Measurements from ENCODE around the gene EFNA1.

The EFNA1 gene

GRCh38 chr1:155169541-155169940 lies 41.9 kb downstream of the EFNA1 start:
- no peak overlapping the region for H3K4me3 ChIP-seq (ENCODE audit: low read length)
- no peak overlapping the region for H3K4me2 ChIP-seq (ENCODE audit: low read depth, low read length)
- no peak for DNase-seq
- no peaks in the 10 kb centered on the region for H4K20me1 ChIP-seq (ENCODE audit: insufficient read depth, low read length)
- TF ChIP-seq CTCF (IDR thresholded peaks at IDR 0.05; ENCODE audit: low read length) (no peak), EZH2 (optimal IDR thresholded peaks at IDR 0.05; ENCODE audit: low read depth, low read length) (no peak), EZH2phosphoT487 (IDR thresholded peaks at IDR 0.05; ENCODE audit: low read length) (no peak)
- H3K27me3 ChIP-seq (replicated peaks; ENCODE audit: insufficient read depth, low read length): peaks cover 9% of the 10 kb centered on the region
- no peaks in the 10 kb centered on the region for H3K9me3 ChIP-seq (replicated peaks; ENCODE audit: insufficient read depth, low read length)
- no peaks in the 10 kb centered on the region for H3K9me2 ChIP-seq (replicated peaks; ENCODE audit: insufficient read depth, low read length)
- peaks cover 24% of the 10 kb centered on the region for H3K4me1 ChIP-seq (ENCODE audit: low read length)
- H2AFZ ChIP-seq (ENCODE audit: low read length): no peak overlapping the region
- no peak overlapping the region for H3K27ac ChIP-seq (ENCODE audit: low read length)
- H3K9ac ChIP-seq (ENCODE audit: low read length): no peak overlapping the region
- H3F3A ChIP-seq (ENCODE audit: insufficient read depth, low read length): 0 out of 2 replicates have a peak, but pooled peaks cover 5% of the 10 kb centered on the region
- H3K79me2 ChIP-seq (ENCODE audit: low read length): peaks cover 18% of the 10 kb centered on the region
- no peaks in the 10 kb centered on the region for H3K36me3 ChIP-seq (replicated peaks; ENCODE audit: insufficient read depth, low read length)

GRCh38 chr1:155170101-155170785 lies 42.6 kb downstream of the EFNA1 start:
- H3K36me3 ChIP-seq (replicated peaks; ENCODE audit: insufficient read depth, low read length): no peaks in the 10 kb centered on the region
- no peak for TF ChIP-seq EZH2phosphoT487 (IDR thresholded peaks at IDR 0.05; ENCODE audit: low read length)
- no peak for TF ChIP-seq EZH2 (optimal IDR thresholded peaks at IDR 0.05; ENCODE audit: low read depth, low read length)
- TF ChIP-seq CTCF (IDR thresholded peaks at IDR 0.05; ENCODE audit: low read length): no peak
- no peak overlapping the region for H3K27ac ChIP-seq (ENCODE audit: low read length)
- H2AFZ ChIP-seq (ENCODE audit: low read length): no peak overlapping the region
- no peaks in the 10 kb centered on the region for H3K9me2 ChIP-seq (replicated peaks; ENCODE audit: insufficient read depth, low read length)
- peaks cover 24% of the 10 kb centered on the region for H3K4me1 ChIP-seq (ENCODE audit: low read length)
- H4K20me1 ChIP-seq (ENCODE audit: insufficient read depth, low read length): no peaks in the 10 kb centered on the region
- no peak overlapping the region for H3K4me2 ChIP-seq (ENCODE audit: low read depth, low read length)
- no peak overlapping the region for H3K4me3 ChIP-seq (ENCODE audit: low read length)
- 0 out of 2 replicates have a peak, but pooled peaks cover 5% of the 10 kb centered on the region for H3F3A ChIP-seq (ENCODE audit: insufficient read depth, low read length)
- no peaks in the 10 kb centered on the region for H3K9me3 ChIP-seq (replicated peaks; ENCODE audit: insufficient read depth, low read length)
- H3K79me2 ChIP-seq (ENCODE audit: low read length): peaks cover 18% of the 10 kb centered on the region
- DNase-seq: no peak
- H3K9ac ChIP-seq (ENCODE audit: low read length): no peak overlapping the region
- peaks cover 16% of the 10 kb centered on the region for H3K27me3 ChIP-seq (replicated peaks; ENCODE audit: insufficient read depth, low read length)

- no peaks in the 10 kb centered on the region for H3K9me3 ChIP-seq (replicated peaks; ENCODE audit: insufficient read depth, low read length)
- H3K4me1 ChIP-seq (ENCODE audit: low read length): peaks cover 24% of the 10 kb centered on the region
- no peaks in the 10 kb centered on the region for H4K20me1 ChIP-seq (ENCODE audit: insufficient read depth, low read length)
- H3K4me3 ChIP-seq (ENCODE audit: low read length): no peak overlapping the region
- H3K36me3 ChIP-seq (replicated peaks; ENCODE audit: insufficient read depth, low read length): no peaks in the 10 kb centered on the region
- no peak overlapping the region for H3K4me2 ChIP-seq (ENCODE audit: low read depth, low read length)
- H3K9me2 ChIP-seq (replicated peaks; ENCODE audit: insufficient read depth, low read length): no peaks in the 10 kb centered on the region
- H3F3A ChIP-seq (ENCODE audit: insufficient read depth, low read length): 0 out of 2 replicates have a peak, but pooled peaks cover 5% of the 10 kb centered on the region
- no peak overlapping the region for H3K9ac ChIP-seq (ENCODE audit: low read length)
- H3K27ac ChIP-seq (ENCODE audit: low read length): no peak overlapping the region
- H2AFZ ChIP-seq (ENCODE audit: low read length): no peak overlapping the region
- H3K27me3 ChIP-seq (replicated peaks; ENCODE audit: insufficient read depth, low read length): peaks cover 22% of the 10 kb centered on the region
- no peak for DNase-seq
- TF ChIP-seq EZH2phosphoT487 (IDR thresholded peaks at IDR 0.05; ENCODE audit: low read length) (no peak), CTCF (IDR thresholded peaks at IDR 0.05; ENCODE audit: low read length) (no peak), EZH2 (optimal IDR thresholded peaks at IDR 0.05; ENCODE audit: low read depth, low read length) (no peak)
- H3K79me2 ChIP-seq (ENCODE audit: low read length): peaks cover 18% of the 10 kb centered on the region
These were observed 43.1 kb downstream of the EFNA1 start for GRCh38 chr1:155170806-155171205.
